ENCODE data around the gene LYSMD2.
"Not testable (repeated sequence)": the region's sequence is repeated elsewhere in the genome, so short reads cannot be mapped to it uniquely, and the experiment has no call there.

Gene LYSMD2

GRCh38 chr15:51737522-51738305 is at the start of gene LYSMD2:
TSS of gene LYSMD2 (minus strand) at chr15:51737655. CDS start at chr15:51737622, 33 bp downstream.
- Histone ChIP-seq H4K20me1 (ENCODE audit: insufficient read depth, low read length, poor library complexity, severe bottlenecking) (peaks cover 7% of the 10 kb centered on the region), H3K9me2 (replicated peaks; ENCODE audit: low read depth, low read length) (no peaks in the 10 kb centered on the region), H3K9ac (ENCODE audit: low read depth, low read length, poor library complexity, severe bottlenecking) (peak within 1 kb of the TSS; percentile 82), H3F3A (ENCODE audit: low read depth) (no peaks in the 10 kb centered on the region), H3K4me3 (ENCODE audit: low read length, poor library complexity, severe bottlenecking) (peak within 1 kb of the TSS; percentile 80), H3K36me3 (ENCODE audit: insufficient read depth, low read length) (no peaks in the 10 kb centered on the region), H2AFZ (ENCODE audit: low read length) (peak within 1 kb of the TSS; percentile 76), H3K79me2 (ENCODE audit: insufficient read depth, low read length) (peaks cover 42% of the 10 kb centered on the region), H3K9me3 (ENCODE audit: insufficient read depth, low read depth, low read length) (no peaks in the 10 kb centered on the region), H3K27me3 (ENCODE audit: insufficient read depth, low read length, poor library complexity, severe bottlenecking) (no peaks in the 10 kb centered on the region), H3K4me1 (ENCODE audit: insufficient read depth, low read length, poor library complexity, severe bottlenecking) (peaks cover 53% of the 10 kb centered on the region), H3K4me2 (ENCODE audit: low read depth, low read length, poor library complexity, severe bottlenecking) (peak within 1 kb of the TSS; percentile 80)
- TF ChIP-seq EZH2phosphoT487 (IDR thresholded peaks at IDR 0.05; ENCODE audit: borderline replicate concordance) (no peak), CTCF (conservative IDR thresholded peaks at IDR 0.05; ENCODE audit: low read length) (no peak)

- H3F3A ChIP-seq (ENCODE audit: low read depth); H3K36me3 ChIP-seq (ENCODE audit: insufficient read depth, low read length); H3K9me2 ChIP-seq (replicated peaks; ENCODE audit: low read depth, low read length); H3K9me3 ChIP-seq (ENCODE audit: insufficient read depth, low read depth, low read length); H4K20me1 ChIP-seq (ENCODE audit: insufficient read depth, low read length, poor library complexity, severe bottlenecking); H3K9ac ChIP-seq (ENCODE audit: low read depth, low read length, poor library complexity, severe bottlenecking); H3K4me2 ChIP-seq (ENCODE audit: low read depth, low read length, poor library complexity, severe bottlenecking); H3K27me3 ChIP-seq (ENCODE audit: insufficient read depth, low read length, poor library complexity, severe bottlenecking); H3K4me3 ChIP-seq (ENCODE audit: low read length, poor library complexity, severe bottlenecking); H2AFZ ChIP-seq (ENCODE audit: low read length); H3K4me1 ChIP-seq (ENCODE audit: insufficient read depth, low read length, poor library complexity, severe bottlenecking); H3K79me2 ChIP-seq (ENCODE audit: insufficient read depth, low read length): not testable (repeated sequence)
These were observed 49.7 kb upstream of the LYSMD2 start for GRCh38 chr15:51787130-51787529.

- Histone ChIP-seq H3K9me2 (replicated peaks; ENCODE audit: low read depth, low read length) (no peaks in the 10 kb centered on the region), H2AFZ (ENCODE audit: low read length) (no peak overlapping the region), H3F3A (ENCODE audit: low read depth) (no peaks in the 10 kb centered on the region), H3K9me3 (ENCODE audit: insufficient read depth, low read depth, low read length) (no peaks in the 10 kb centered on the region), H3K79me2 (ENCODE audit: insufficient read depth, low read length) (no peaks in the 10 kb centered on the region), H4K20me1 (ENCODE audit: insufficient read depth, low read length, poor library complexity, severe bottlenecking) (no peaks in the 10 kb centered on the region), H3K4me2 (ENCODE audit: low read depth, low read length, poor library complexity, severe bottlenecking) (no peak overlapping the region), H3K36me3 (ENCODE audit: insufficient read depth, low read length) (peaks cover 8% of the 10 kb centered on the region; the same call in 1 of the 2 replicates), H3K9ac (ENCODE audit: low read depth, low read length, poor library complexity, severe bottlenecking) (no peak overlapping the region), H3K4me3 (ENCODE audit: low read length, poor library complexity, severe bottlenecking) (no peak overlapping the region), H3K27me3 (ENCODE audit: insufficient read depth, low read length, poor library complexity, severe bottlenecking) (no peaks in the 10 kb centered on the region), H3K4me1 (ENCODE audit: insufficient read depth, low read length, poor library complexity, severe bottlenecking) (no peaks in the 10 kb centered on the region)
- TF ChIP-seq CTCF (conservative IDR thresholded peaks at IDR 0.05; ENCODE audit: low read length) = no peak
These were observed 46.5 kb upstream of the LYSMD2 start for GRCh38 chr15:51783967-51784366.

Data from Loucy (cell line).